Inflammatory macrophage treated with lipopolysaccharide for 4 hours (primary cell): ENCODE data around the gene EYA4.
A peak's percentile ranks its signal among the peaks of the same experiment; 100 is the strongest.
"Not testable (repeated sequence)": the region's sequence is repeated elsewhere in the genome, so short reads cannot be mapped to it uniquely, and the experiment has no call there.

Experiments used
- DNase-seq: peaks from one replicate; pipeline ENCODE4 v3.0.0-alpha.2; 2020

EYA4 gene

GRCh38 chr6:133542056-133542821, 301.1 kb downstream of the EYA4 start:
- DNase-seq = no peak

DNA sequence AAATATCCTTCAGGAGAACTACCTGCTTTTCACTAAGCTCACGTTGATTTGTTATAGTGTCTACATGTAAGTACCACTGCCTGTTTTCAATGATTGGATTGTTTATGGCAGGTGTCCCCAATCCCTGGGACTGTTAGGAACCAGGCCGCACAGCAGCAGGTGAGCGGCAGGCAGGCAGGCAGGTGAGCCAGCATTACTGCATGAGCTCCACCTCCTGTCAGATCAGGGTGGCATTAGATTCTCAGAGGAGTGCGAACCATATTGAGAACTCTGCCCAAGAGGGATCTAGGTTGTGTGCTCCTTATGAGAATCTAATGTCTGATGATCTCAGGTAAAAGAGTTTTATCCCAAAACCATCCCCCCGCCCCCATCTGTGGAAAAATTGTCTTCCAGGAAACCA, 303.3 kb downstream of the EYA4 start:
- no peak for DNase-seq

DNA sequence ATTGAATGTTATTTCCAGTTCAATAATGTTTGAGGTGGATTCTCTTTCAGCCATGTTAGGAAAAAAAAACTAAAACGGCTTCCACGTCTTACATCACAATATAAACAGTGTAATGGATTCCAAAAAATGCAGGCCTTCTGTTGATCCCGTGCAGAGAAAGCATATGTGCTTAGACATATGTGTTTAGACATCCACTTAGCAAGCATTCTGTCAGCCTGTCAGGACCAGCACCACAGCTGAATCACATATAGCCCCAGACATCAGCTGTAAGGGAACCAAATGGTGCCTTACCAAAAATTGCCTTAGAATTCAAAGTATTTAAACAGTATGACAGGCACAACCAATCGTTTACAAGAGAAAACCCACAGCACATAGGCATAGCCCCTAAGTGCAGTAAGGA, 304.9 kb downstream of the EYA4 start:
- DNase-seq = no peak

DNA sequence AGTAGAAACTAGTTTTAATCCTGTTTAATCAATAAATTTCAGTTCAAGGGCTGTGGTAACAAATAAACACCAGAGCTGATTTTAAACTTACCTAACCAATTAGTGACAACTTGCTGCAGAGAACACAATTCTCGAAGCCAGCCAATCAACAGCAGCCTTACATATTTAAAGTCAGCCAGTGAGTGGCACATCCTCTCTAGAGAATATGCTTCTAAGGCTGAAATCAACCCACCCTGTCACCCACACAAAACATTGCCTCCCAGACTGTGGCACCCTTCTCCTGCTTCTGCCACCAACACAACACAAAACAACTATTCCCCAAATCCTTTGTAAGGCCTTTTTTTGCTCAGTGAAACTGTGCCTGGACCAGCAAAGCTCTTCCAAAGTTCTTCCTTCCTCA, 306.0 kb downstream of the EYA4 start:
- DNase-seq = no peak

DNA sequence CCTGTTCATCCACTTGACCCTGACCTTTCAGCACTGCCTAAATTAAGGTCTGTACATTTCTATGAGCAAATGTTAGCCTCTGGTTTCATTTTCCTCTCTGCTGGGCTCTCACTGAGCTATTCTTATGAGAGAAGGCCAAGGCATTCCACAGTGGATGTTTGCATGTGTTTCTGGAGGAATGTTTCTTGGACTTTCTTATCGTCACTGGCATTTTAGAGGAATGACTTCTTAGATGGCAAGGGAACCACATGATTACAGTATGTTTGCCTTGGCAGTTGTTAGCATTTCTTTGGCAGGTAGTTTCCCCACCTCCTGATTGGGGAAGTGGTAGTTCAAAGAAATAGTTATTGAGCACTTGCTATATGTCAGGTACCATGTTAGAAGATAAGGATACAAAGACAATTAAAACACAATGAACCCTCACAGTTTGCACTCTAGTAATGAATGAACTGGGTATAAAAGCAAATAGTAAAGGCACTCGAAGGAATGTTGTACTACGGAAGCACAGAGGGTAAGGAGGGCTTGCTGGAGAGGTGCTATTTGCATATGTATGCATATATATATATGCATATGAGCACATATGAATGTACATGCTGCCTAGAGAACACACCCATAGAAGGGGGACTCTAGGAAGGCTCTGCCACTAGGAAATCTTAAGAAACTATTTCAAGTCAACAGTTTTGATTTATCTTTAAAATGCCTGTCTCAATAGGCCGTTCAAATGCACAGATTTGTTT, 307.4 kb downstream of the EYA4 start:
- no peak for DNase-seq

GRCh38 chr6:133549371-133549801, 308.2 kb downstream of the EYA4 start:
- no peak for DNase-seq

DNA sequence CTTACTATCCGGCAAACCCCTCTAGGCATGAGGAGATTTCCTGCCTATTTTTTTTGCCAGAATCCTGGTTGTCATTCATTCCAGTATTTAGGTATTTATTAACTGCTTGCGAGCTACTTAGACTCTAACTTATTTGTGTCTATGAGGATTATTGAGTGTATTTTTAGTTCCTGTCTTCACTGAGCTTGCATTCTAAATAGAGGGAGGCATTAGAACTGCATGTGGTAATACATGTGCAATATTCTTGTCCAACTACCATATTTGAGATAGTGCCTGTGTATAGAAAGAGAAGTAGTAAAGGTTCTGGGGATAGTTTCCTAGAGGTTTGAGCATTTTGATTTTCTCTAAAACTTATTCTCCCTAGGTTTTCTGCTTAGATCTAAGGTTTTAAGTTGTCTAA, 308.9 kb downstream of the EYA4 start:
- DNase-seq = no peak

GRCh38 chr6:133551436-133551835, 310.3 kb downstream of the EYA4 start:
- DNase-seq = no peak

DNA sequence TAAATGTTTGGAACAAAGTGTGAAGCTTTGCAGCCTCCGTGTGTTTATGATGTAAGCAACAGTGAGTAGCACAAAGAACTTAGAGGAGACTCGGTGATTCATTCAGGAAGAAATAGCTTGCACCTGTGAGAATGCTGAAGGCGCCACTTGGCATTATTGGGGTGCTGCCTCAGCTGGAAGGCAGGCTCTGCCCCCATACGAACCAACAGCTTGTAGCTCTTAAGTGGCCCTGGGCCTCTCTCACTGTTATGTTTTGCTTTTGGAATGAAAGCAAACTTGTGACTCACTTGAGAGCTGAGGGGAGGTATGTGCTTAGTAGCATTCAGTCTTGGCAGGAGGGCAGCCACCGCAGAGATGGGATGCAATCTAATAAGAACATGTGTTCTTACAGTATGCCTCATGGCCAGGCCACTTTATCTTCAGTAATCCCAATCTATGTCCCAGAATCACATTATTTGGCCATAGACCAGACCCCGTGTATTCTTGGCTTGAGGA, 310.7 kb downstream of the EYA4 start:
- no peak for DNase-seq

DNA sequence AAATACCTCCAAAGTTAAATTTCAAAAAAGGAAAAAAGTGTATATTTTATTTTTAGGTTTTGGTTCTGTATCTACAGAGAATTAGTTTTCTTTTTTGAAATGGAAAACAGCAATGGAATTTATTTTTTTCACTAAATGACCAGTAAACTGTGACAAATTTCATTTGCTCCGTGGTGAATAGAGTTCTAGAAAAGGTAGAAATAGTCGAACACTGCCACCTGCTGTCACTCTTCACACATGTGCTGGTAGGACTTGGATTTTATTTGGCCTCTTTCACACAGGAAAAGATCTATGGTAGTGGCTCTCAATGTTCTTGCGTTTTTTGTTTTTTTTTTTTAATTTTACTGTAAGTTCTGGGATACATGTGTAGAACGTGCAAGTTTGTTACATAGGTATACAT, 312.5 kb downstream of the EYA4 start:
- peak; percentile 4 for DNase-seq

GRCh38 chr6:133554121-133554520, 313.0 kb downstream of the EYA4 start:
- DNase-seq = not testable (repeated sequence)

GRCh38 chr6:133555685-133556084, 314.5 kb downstream of the EYA4 start:
- no peak for DNase-seq

DNA sequence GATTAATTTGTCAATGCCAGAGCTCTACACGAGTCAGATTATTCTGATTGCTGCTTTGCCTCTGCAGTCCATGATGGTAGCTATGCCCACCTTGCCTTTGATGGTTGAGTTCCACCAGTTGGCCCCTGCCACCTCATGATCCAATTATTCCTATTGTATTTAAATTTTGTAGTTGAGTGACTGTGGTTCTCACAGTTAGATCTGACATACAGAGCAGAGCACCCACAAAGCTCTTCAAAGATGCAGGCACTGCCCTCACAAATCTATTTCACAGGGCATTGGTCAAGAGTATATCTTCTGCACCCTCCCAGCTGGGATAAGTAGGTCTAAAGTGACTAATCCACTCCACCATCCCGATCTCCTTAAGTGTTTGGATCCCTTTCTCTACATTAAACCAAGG, 318.8 kb downstream of the EYA4 start:
- DNase-seq = no peak

- DNase-seq = no peak
Measured at GRCh38 chr6:133567636-133568035, 326.5 kb downstream of the EYA4 start.

DNA sequence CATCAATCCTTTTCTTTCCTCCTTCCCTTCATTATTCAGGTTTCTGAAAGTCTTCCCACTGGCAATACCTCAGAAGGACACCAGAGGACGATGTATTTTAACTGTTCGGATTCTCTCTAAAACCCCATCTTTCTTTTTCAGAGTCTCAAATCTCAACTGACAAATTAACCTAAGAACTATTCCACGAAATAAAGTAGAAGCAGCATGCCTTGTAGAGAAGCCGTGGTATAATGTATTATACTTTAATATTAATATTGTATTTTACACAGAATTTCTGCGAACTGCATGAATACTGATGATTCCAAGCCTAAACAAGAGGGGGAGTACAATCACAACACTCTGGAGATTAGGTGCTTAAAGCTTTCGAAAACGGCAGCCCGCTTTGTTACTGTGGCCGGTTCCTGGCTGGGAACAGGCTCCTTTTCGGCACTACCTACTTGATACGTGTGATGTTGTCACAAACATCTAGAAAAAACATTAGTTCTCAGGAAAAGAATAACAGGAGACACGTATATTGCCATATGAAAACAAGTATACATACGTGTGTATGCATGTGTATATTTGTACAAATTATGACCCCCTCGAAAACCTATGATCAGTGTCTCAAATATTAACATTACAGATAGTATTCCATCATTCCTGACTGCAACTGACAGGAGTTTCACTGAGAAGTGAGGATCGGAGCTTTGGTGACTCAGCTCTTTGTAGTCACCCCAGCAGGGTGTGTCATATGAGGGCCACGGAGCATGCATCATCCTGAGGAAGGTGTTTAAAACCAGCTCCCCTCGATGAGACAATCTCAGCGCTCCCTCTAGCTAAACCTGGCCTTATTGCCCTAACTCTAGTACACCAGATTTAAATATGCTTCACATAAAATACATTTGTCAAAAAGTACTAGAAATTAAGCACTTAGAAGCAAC, 328.1 kb downstream of the EYA4 start:
- peak; percentile 8 for DNase-seq

DNA sequence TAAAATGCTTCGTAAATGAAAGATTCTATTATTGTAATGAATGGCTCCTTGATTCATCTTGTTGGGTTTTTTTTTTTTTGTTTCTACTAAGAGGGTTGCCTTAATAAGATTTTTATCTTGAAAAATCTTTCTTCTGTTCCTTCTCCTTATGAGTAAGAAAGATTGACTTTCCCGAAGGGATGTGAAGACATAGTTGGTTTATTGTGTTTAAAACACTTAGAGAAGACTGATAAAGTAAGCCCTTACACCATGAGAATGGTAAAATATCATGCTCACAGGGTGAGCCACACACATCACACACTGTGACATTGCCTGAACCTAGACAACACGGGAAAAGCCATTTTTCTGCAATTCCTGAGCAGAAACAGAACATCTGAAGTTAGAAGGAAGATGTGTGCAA, 330.5 kb downstream of the EYA4 start:
- DNase-seq = no peak

GRCh38 chr6:133577851-133578250, 336.7 kb downstream of the EYA4 start:
- no peak for DNase-seq
